Upper lobe of right lung (tissue), 1 donor: ENCODE measurements around the gene PTK7. TPM values are rescaled to one million over a fixed set of nuclear protein-coding genes. Genes with fewer than 3 reads are reported as not detected.

Experiments used
- ATAC-seq: fragments of 200-7000 bp; cut with Tn5 transposase; one replicate; pipeline ENCODE4 v1.9.1; 2020; ENCODE audit warnings: mild to moderate bottlenecking, moderate library complexity
- DNase-seq: peaks from one replicate; pipeline ENCODE4 v3.0.0-alpha.2; 2020
- H3K27ac ChIP-seq: fragments of 200-600 bp; one replicate; pipeline ENCODE4 v1.8.0; 2022
- H3K27me3 ChIP-seq: fragments of 200-600 bp; one replicate; pipeline ENCODE4 v1.8.0; 2022; ENCODE audit warnings: mild to moderate bottlenecking
- H3K36me3 ChIP-seq: fragments of 200-600 bp; one replicate; pipeline ENCODE4 v1.8.0; 2022
- H3K4me1 ChIP-seq: fragments of 200-600 bp; one replicate; pipeline ENCODE4 v1.8.0; 2022
- H3K4me3 ChIP-seq: fragments of 200-600 bp; one replicate; pipeline ENCODE4 v1.8.0; 2022; ENCODE audit warnings: mild to moderate bottlenecking
- H3K9me3 ChIP-seq: fragments of 200-600 bp; one replicate; pipeline ENCODE4 v1.8.0; 2022
- intact Hi-C: fragments of 100-400 bp; cut with DNase I; formaldehyde crosslinking; loops from one replicate; pipeline ENCODE4 v1.11.0; 2022
- total RNA-seq: library from RNA; stranded (reverse); fragmentation: NEBNext Ultra II Directional; extraction: Animal tissue kit (Norgen Biotek cat#: 25700); gene quantifications from one replicate; pipeline ENCODE4 v1.2.1, GENCODE V29; 2021
- TF ChIP-seq, protein P1 (sequence below): fragments of 200-600 bp; IDR thresholded peaks from one replicate; pipeline ENCODE4 v1.8.0; 2022; ENCODE audit warnings: antibody characterized with exemption
- donor health status: DM: no; HTN: yes; CAD: no; lungs with severe emphysema.

PTK7 gene
- total RNA-seq, 1 donor from 2014 or later = 97.1 TPM

DNA sequence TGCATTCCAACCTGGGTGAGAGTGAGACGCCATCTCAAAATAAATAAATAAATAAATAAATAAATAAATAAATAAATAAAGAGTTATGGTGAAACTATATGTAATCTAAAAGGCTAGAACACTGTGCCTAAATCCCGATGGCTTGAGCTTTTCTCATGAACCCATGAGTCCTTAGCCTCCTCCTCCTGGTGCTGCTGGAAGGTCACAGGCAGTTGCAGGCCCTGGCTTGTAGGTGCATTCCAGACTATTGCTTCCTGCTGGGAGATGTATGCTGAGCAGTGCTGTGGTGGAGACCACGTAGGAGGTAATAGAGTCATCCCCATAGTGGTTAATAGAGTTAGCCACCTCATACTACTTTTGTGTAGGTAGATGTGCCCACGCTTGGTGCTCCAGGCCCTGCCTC is 12.5 kb downstream of the PTK7 start:
- ATAC-seq (no peak), DNase-seq (no peak)
- H3K36me3 ChIP-seq = no peaks in the 10 kb centered on the region
- TF ChIP-seq, protein P1, sequence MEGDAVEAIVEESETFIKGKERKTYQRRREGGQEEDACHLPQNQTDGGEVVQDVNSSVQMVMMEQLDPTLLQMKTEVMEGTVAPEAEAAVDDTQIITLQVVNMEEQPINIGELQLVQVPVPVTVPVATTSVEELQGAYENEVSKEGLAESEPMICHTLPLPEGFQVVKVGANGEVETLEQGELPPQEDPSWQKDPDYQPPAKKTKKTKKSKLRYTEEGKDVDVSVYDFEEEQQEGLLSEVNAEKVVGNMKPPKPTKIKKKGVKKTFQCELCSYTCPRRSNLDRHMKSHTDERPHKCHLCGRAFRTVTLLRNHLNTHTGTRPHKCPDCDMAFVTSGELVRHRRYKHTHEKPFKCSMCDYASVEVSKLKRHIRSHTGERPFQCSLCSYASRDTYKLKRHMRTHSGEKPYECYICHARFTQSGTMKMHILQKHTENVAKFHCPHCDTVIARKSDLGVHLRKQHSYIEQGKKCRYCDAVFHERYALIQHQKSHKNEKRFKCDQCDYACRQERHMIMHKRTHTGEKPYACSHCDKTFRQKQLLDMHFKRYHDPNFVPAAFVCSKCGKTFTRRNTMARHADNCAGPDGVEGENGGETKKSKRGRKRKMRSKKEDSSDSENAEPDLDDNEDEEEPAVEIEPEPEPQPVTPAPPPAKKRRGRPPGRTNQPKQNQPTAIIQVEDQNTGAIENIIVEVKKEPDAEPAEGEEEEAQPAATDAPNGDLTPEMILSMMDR = no peak
- H3K27me3 ChIP-seq = no peaks in the 10 kb centered on the region
- peaks cover 27% of the 10 kb centered on the region for H3K4me1 ChIP-seq
- no peaks in the 10 kb centered on the region for H3K9me3 ChIP-seq
- no peak overlapping the region for H3K4me3 ChIP-seq
- peak overlapping the region; percentile 86 for H3K27ac ChIP-seq
- intact Hi-C loops = no loop called here

DNA sequence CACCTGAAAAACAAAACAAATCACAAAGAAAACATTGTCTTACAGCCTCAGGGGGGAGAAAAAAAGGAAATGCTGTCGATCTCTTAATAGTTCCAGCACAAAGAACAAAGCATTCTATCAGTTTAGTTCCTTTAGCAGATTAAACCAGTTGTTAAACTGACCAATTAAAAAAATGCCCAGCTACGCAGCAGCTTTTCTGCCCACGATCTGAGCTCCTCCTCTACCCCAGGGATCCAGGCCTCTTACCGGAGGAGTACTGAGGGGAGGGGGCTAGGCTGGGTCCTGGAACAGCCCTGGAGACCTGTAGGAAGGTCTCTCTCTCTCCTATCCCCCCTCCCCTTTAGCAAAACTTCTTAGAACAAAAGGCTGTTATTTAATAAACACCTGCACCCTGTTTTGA is 13.4 kb downstream of the PTK7 start:
- peaks cover 35% of the 10 kb centered on the region for H3K4me1 ChIP-seq
- no peaks in the 10 kb centered on the region for H3K27me3 ChIP-seq
- peak; percentile 44 for ATAC-seq
- intact Hi-C loops = no loop called here
- peak overlapping the region; percentile 21 for H3K4me3 ChIP-seq
- DNase-seq = no peak
- TF ChIP-seq, protein P1 = no peak
- no peaks in the 10 kb centered on the region for H3K36me3 ChIP-seq
- H3K9me3 ChIP-seq = no peaks in the 10 kb centered on the region
- H3K27ac ChIP-seq = peak overlapping the region; percentile 86

DNA sequence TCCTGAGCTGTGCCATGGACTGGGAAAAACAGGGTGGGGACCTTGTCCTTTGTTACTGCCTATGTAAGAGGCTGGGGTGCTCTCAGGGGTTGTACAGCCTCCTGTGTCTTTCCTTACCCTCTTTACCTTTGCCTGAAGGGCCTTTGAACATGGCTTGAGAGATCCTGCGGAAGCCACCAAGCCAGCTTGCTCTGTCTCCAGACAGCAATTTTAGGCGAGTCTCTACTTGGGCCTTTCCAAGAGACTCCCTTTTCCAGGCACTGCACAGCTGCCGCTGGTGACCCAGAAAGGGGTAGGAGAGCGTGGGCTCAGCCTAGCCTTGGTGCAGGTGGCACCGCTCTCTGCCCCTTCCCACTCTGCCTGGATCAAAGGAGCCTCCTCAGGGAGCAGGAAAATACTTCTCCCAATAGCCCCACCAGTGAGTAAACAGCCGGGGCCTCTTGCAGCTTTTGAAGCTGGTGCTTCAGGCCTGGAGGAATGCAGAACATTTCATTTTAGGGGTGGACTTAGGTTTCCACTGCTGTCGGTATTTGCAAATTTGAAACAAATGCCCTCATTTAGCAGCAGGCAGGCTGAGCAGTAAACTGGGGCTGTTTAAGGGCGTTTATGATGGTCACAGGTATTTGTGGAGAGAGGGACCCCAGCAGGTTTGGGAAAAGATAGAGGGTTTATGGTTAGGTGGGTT is 13.9 kb downstream of the PTK7 start:
- no peaks in the 10 kb centered on the region for H3K9me3 ChIP-seq
- H3K36me3 ChIP-seq = no peaks in the 10 kb centered on the region
- H3K4me1 ChIP-seq = peaks cover 40% of the 10 kb centered on the region
- no peaks in the 10 kb centered on the region for H3K27me3 ChIP-seq
- intact Hi-C loops = no loop called here
- peak; percentile 80 for DNase-seq
- TF ChIP-seq, protein P1 = no peak
- H3K27ac ChIP-seq = peak overlapping the region; percentile 86
- peak overlapping the region; percentile 21 for H3K4me3 ChIP-seq
- peak; percentile 91 for ATAC-seq

DNA sequence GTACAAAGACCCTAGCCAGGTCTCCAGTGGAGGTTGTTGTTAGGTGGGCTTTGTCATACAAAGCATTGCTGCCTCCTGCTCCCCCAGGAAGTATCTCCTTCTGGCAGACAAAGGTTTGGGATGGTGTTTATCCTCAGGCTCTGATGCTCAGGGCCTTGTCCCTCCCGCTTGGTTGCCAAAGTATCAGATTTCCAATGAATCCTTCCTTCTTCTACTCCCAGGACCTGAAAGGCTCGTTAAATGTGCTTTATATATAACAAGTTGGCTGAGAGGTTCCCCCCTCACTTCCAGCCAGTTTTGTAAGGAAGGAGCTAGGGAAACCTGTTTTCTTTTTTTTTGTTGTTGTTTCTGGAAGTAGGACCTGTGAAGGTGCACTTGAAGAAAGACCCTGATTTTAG is 14.4 kb downstream of the PTK7 start:
- intact Hi-C loops = no loop called here
- no peak for DNase-seq
- no peaks in the 10 kb centered on the region for H3K36me3 ChIP-seq
- TF ChIP-seq, protein P1 = no peak
- no peak overlapping the region for H3K4me3 ChIP-seq
- no peak for ATAC-seq
- H3K9me3 ChIP-seq = no peaks in the 10 kb centered on the region
- H3K4me1 ChIP-seq = peaks cover 43% of the 10 kb centered on the region
- H3K27me3 ChIP-seq = no peaks in the 10 kb centered on the region
- peak overlapping the region; percentile 86 for H3K27ac ChIP-seq

DNA sequence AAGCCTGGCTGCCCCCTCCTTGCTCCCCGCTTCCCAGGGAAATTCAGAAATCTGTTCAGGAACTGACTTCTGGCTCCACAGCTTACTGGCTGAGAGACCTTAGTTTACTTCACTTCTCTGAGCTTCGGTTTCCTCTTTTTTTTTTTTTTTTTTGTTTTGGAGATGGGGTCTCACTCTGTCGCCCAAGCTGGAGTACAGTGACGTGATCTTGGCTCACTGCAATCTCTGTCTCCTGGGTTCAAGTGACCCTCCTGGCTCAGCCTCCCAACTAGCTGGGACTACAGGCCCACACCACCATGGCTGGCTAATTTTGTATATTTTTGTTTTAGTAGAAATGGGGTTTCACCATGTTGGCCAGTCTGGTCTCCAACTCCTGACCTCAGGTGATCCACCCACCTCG is 14.9 kb downstream of the PTK7 start:
- H3K4me1 ChIP-seq = peaks cover 47% of the 10 kb centered on the region
- DNase-seq = no peak
- H3K4me3 ChIP-seq = no peak overlapping the region
- H3K27ac ChIP-seq = peak overlapping the region; percentile 86
- intact Hi-C loops = no loop called here
- no peaks in the 10 kb centered on the region for H3K27me3 ChIP-seq
- no peaks in the 10 kb centered on the region for H3K9me3 ChIP-seq
- H3K36me3 ChIP-seq = no peaks in the 10 kb centered on the region
- no peak for ATAC-seq
- TF ChIP-seq, protein P1 = no peak
